HepG2 (cell line): Measurements from ENCODE around the gene FBLIM1.

Experiments used
- DPF2 ChIP-seq: sonication (generic); formaldehyde crosslinking; IDR thresholded peaks from 2 replicates; pipeline ENCODE4 v1.4.0; 2020; ENCODE audit warnings: mild to moderate bottlenecking, low read depth, missing genetic modification reagents, borderline replicate concordance
- HDAC6 ChIP-seq: fragments of 200-600 bp; sonication (generic); IDR thresholded peaks from 2 replicates; pipeline ENCODE4 v1.7.0; 2017; ENCODE audit warnings: mild to moderate bottlenecking, antibody characterized with exemption, low read length, low read depth
- IKZF1 ChIP-seq: fragments of 450-650 bp; IDR thresholded peaks from 2 replicates; pipeline ENCODE4 v1.7.1; 2016
- POLR2A ChIP-seq, 2 experiments: IDR thresholded peaks; 2 replicates each; pipeline ENCODE4 v1.6.1; 2011; ENCODE audit warnings: low read depth in 2 of 2, low read length in 2 of 2, mild to moderate bottlenecking in 1 of 2, moderate library complexity in 1 of 2; ENCODE audit not compliant: insufficient read depth in 1 of 2
- ZNF12 ChIP-seq: sonication (generic); formaldehyde crosslinking; IDR thresholded peaks from 2 replicates; pipeline ENCODE4 v1.5.0; 2020; ENCODE audit warnings: missing genetic modification reagents
- ZNF451 ChIP-seq: sonication (generic); formaldehyde crosslinking; IDR thresholded peaks from 2 replicates; pipeline ENCODE4 v1.5.0; 2020; ENCODE audit warnings: mild to moderate bottlenecking, missing genetic modification reagents
- ZNF670 ChIP-seq: sonication (generic); formaldehyde crosslinking; IDR thresholded peaks from 2 replicates; pipeline ENCODE4 v1.8.0; 2022; ENCODE audit warnings: mild to moderate bottlenecking, missing genetic modification reagents, borderline replicate concordance
- TF ChIP-seq, protein P1 (sequence below): sonication (generic); formaldehyde crosslinking; IDR thresholded peaks from 2 replicates; pipeline ENCODE4 v1.5.0; 2020; ENCODE audit warnings: mild to moderate bottlenecking, missing genetic modification reagents, moderate library complexity

GRCh38 chr1:15726508-15726907 lies 32.1 kb upstream of the FBLIM1 start:
- TF ChIP-seq HDAC6 (no peak), POLR2A (IDR thresholded peaks at IDR 0.05; ENCODE audit: insufficient read depth in 1 of 2, low read depth in 2 of 2, low read length in 2 of 2) (no peak), IKZF1 (no peak), ZNF451 (CRISPR knock-in tag) (no peak), ZNF670 (no peak), DPF2 (CRISPR knock-in tag) (no peak), ZNF12 (CRISPR knock-in tag) (no peak)
- TF ChIP-seq, protein P1, sequence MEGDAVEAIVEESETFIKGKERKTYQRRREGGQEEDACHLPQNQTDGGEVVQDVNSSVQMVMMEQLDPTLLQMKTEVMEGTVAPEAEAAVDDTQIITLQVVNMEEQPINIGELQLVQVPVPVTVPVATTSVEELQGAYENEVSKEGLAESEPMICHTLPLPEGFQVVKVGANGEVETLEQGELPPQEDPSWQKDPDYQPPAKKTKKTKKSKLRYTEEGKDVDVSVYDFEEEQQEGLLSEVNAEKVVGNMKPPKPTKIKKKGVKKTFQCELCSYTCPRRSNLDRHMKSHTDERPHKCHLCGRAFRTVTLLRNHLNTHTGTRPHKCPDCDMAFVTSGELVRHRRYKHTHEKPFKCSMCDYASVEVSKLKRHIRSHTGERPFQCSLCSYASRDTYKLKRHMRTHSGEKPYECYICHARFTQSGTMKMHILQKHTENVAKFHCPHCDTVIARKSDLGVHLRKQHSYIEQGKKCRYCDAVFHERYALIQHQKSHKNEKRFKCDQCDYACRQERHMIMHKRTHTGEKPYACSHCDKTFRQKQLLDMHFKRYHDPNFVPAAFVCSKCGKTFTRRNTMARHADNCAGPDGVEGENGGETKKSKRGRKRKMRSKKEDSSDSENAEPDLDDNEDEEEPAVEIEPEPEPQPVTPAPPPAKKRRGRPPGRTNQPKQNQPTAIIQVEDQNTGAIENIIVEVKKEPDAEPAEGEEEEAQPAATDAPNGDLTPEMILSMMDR, result no peak
